Naive thymus-derived CD4-positive, alpha-beta T cell (primary cell): Measurements from ENCODE around the gene CPXM2. TPM values are rescaled to one million over a fixed set of nuclear protein-coding genes. Genes with fewer than 3 reads are reported as not detected.

Experiments used
- ATAC-seq: fragments of 150-1000 bp; cut with Tn5 transposase; 2 replicates; pipeline ENCODE4 v1.10.0; 2021; ENCODE audit warnings: mild to moderate bottlenecking, moderate library complexity
- CTCF ChIA-PET: fragments of 350-600 bp; sonication (Branson Sonifier 250); formaldehyde crosslinking; loops from one replicate; lab custom pipeline; 2021; ENCODE audit warnings: antibody characterized with exemption; lab: Charles Lee
- POLR2A ChIA-PET: fragments of 350-600 bp; sonication (Branson Sonifier 250); formaldehyde crosslinking; loops from one replicate; lab custom pipeline; 2021; ENCODE audit warnings: antibody characterized with exemption, inconsistent platforms; lab: Charles Lee
- DNase-seq, 9 donors: peaks; one replicate each; pipeline versions ENCODE4 v3.0.0 to v3.0.0-alpha.2; 2020 to 2022; ENCODE audit warnings: mixed read lengths in 1 of 9
- H3K27ac ChIP-seq: one replicate; pipeline ENCODE4 v1.7.0; 2013; ENCODE audit warnings: mild to moderate bottlenecking, low read depth, low read length, moderate library complexity
- H3K27me3 ChIP-seq, 2 donors: one replicate each; pipeline ENCODE4 v1.7.0; 2013; ENCODE audit warnings: low read length in 2 of 2, mild to moderate bottlenecking in 2 of 2, moderate library complexity in 2 of 2; ENCODE audit not compliant: control insufficient read depth in 2 of 2, insufficient read depth in 2 of 2
- H3K36me3 ChIP-seq, 3 experiments: 1 replicate in 2 of 3; 2 replicates in 1 of 3; pipeline ENCODE4 v1.7.0; 2013; ENCODE audit warnings: low read length in 3 of 3, mild to moderate bottlenecking in 3 of 3, moderate library complexity in 1 of 3; ENCODE audit not compliant: insufficient read depth in 3 of 3, control insufficient read depth in 2 of 3
- H3K4me1 ChIP-seq, 2 donors: one replicate each; pipeline ENCODE4 v1.7.0; 2013; ENCODE audit warnings: low read length in 2 of 2, mild to moderate bottlenecking in 2 of 2, moderate library complexity in 1 of 2; ENCODE audit not compliant: control insufficient read depth in 2 of 2, insufficient read depth in 2 of 2
- H3K4me3 ChIP-seq: 2 replicates; pipeline ENCODE4 v1.7.0; 2013; ENCODE audit warnings: mild to moderate bottlenecking, low read length
- H3K9me3 ChIP-seq, 3 experiments: 1 replicate in 2 of 3; 2 replicates in 1 of 3; pipeline ENCODE4 v1.7.0; 2013; ENCODE audit warnings: low read length in 3 of 3; ENCODE audit not compliant: control insufficient read depth in 2 of 3
- H3K27ac Mint-ChIP-seq, 9 donors: one replicate each; pipeline ENCODE4 v1.8.0; 2020 to 2022; ENCODE audit warnings: mixed read lengths in 9 of 9, mild to moderate bottlenecking in 8 of 9, moderate library complexity in 5 of 9, inconsistent platforms in 2 of 9
- H3K27me3 Mint-ChIP-seq, 5 donors: one replicate each; pipeline ENCODE4 v1.8.0; 2021 to 2022; ENCODE audit warnings: mixed read lengths in 5 of 5, mild to moderate bottlenecking in 1 of 5
- H3K36me3 Mint-ChIP-seq, 5 donors: one replicate each; pipeline ENCODE4 v1.8.0; 2020 to 2022; ENCODE audit warnings: mixed read lengths in 5 of 5, mild to moderate bottlenecking in 3 of 5, inconsistent platforms in 1 of 5
- H3K4me1 Mint-ChIP-seq, 7 donors: one replicate each; pipeline ENCODE4 v1.8.0; 2020 to 2022; ENCODE audit warnings: mixed read lengths in 7 of 7, mild to moderate bottlenecking in 3 of 7, inconsistent platforms in 1 of 7
- H3K4me3 Mint-ChIP-seq, 10 donors: one replicate each; pipeline ENCODE4 v1.8.0; 2020 to 2022; ENCODE audit warnings: mild to moderate bottlenecking in 10 of 10, mixed read lengths in 10 of 10, moderate library complexity in 6 of 10, inconsistent platforms in 2 of 10
- H3K9me3 Mint-ChIP-seq, 11 donors: one replicate each; pipeline ENCODE4 v1.8.0; 2020 to 2022; ENCODE audit warnings: mixed read lengths in 11 of 11, mild to moderate bottlenecking in 4 of 11, inconsistent platforms in 1 of 11, moderate library complexity in 1 of 11
- intact Hi-C, 2 donors: fragments of 100-400 bp; cut with micrococcal nuclease; formaldehyde crosslinking; loops; one replicate each; pipeline ENCODE4 v1.15.1; 2023
- polyA plus RNA-seq, 2 donors: library from polyadenylated mRNA; unstranded; fragments of 300-500 nt; fragmentation: Illumina TruSeq; gene quantifications; one replicate each; pipeline ENCODE4 v1.2.3, GENCODE V29; 2021
- total RNA-seq, 6 experiments: library from RNA in 5 of 6; stranded (reverse) in 5 of 6; gene quantifications; 1 replicate in 5 of 6; 2 replicates in 1 of 6; pipeline ENCODE4 v1.2.3 and lab custom pipeline; 2021 to 2026

Gene CPXM2
- total and polyA plus RNA-seq, 7 experiments from 2014 or later = not detected

DNA sequence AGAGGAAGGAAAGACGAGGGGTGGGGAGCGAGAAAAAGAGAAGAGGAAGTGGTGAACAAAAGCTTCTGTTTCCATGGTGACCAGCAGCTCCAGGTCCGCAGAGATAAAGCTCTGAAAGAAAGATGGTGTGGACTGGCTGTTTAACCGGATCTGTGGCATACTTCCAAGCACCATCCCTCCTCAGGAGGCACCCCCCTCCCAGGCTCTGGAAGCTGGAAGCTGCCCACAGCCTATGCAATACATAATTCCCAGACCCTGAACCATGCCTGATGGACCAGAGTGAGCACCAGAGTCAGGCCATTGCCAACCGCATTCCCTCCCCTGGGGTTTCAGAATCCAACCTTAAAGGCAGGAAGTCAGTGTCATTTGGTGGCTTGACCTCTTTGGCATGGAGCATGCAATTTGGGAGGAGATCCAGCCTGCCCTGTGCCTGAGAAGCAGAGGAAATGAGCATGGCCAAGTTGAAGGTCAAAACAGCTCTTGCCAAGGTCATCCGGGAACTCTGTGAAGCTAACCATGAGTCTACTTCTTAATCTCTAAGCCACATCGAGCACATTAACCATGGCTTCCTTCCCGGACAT lies 22.2 kb upstream of the CPXM2 start:
- peaks cover 4 to 62% (median 51%) of the 10 kb centered on the region in 5 donors for H3K27me3 Mint-ChIP-seq
- no peak overlapping the region for H3K27ac Mint-ChIP-seq
- Histone ChIP-seq H3K4me1 (no peaks in the 10 kb centered on the region), H3K36me3 (no peaks in the 10 kb centered on the region), H3K9me3 (no peaks in the 10 kb centered on the region), H3K27ac (no peak overlapping the region), H3K27me3 (no peaks in the 10 kb centered on the region), H3K4me3 (no peak overlapping the region)
- POLR2A ChIA-PET = no interaction called here
- DNase-seq (no peak), ATAC-seq (no peak)
- H3K9me3 Mint-ChIP-seq = peaks cover 0 to 34% (median 4%) of the 10 kb centered on the region in 11 donors
- peaks cover 0 to 22% (median 5%) of the 10 kb centered on the region in 7 donors for H3K4me1 Mint-ChIP-seq
- peak overlapping the region in 1 of 10 donors; percentile 1 for H3K4me3 Mint-ChIP-seq
- CTCF ChIA-PET = interaction anchor here (0.7 kb wide), 1 partner anchor 10 kb away, joined by 3 read pairs; no protein-coding TSS in a partner anchor
- intact Hi-C loops = no loop called here
- peaks cover 0 to 3% (median 0%) of the 10 kb centered on the region in 5 donors for H3K36me3 Mint-ChIP-seq

GRCh38 chr10:123912871-123913270 lies 21.3 kb upstream of the CPXM2 start:
- Histone ChIP-seq H3K4me3 (no peak overlapping the region), H3K9me3 (no peaks in the 10 kb centered on the region), H3K27ac (no peak overlapping the region), H3K27me3 (no peaks in the 10 kb centered on the region), H3K4me1 (no peaks in the 10 kb centered on the region), H3K36me3 (no peaks in the 10 kb centered on the region)
- intact Hi-C loops = no loop called here
- peaks cover 0 to 29% (median 2%) of the 10 kb centered on the region in 11 donors for H3K9me3 Mint-ChIP-seq
- ATAC-seq (no peak), DNase-seq (no peak)
- peaks cover 4 to 70% (median 53%) of the 10 kb centered on the region in 5 donors for H3K27me3 Mint-ChIP-seq
- CTCF ChIA-PET = no interaction called here
- no peak overlapping the region for H3K4me3 Mint-ChIP-seq
- peaks cover 0 to 3% (median 0%) of the 10 kb centered on the region in 5 donors for H3K36me3 Mint-ChIP-seq
- H3K4me1 Mint-ChIP-seq = peaks cover 0 to 22% (median 5%) of the 10 kb centered on the region in 7 donors
- POLR2A ChIA-PET = no interaction called here
- no peak overlapping the region for H3K27ac Mint-ChIP-seq

DNA sequence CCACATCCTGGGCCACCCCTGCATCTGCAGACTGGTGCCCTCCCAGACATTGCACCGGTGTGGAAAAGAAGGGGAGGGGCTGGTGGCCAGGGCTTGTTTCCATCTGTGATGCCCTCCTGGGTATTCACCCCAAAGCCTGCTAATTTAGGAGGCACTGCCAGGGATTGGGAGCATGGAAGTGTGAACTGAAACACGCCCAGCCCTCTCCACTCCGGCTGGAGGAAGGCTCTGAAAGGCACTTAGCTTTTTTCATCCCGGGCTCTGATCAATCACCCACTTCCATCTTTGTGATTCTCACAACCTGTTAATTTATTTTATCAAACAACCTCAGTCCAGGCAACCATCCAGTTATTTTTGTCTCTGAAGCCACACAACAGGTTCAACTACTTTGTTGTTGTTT lies 20.9 kb upstream of the CPXM2 start:
- CTCF ChIA-PET = no interaction called here
- ATAC-seq (no peak), DNase-seq (no peak)
- Mint-ChIP-seq H3K9me3 (peaks cover 0 to 25% (median 2%) of the 10 kb centered on the region in 11 donors), H3K27me3 (peaks cover 4 to 71% (median 54%) of the 10 kb centered on the region in 5 donors), H3K4me3 (no peak overlapping the region), H3K27ac (no peak overlapping the region), H3K36me3 (peaks cover 0 to 3% (median 0%) of the 10 kb centered on the region in 5 donors), H3K4me1 (peaks cover 0 to 22% (median 5%) of the 10 kb centered on the region in 7 donors)
- POLR2A ChIA-PET = no interaction called here
- no peaks in the 10 kb centered on the region for H3K27me3 ChIP-seq
- no peak overlapping the region for H3K27ac ChIP-seq
- intact Hi-C loops = no loop called here
- H3K36me3 ChIP-seq = no peaks in the 10 kb centered on the region
- H3K4me3 ChIP-seq = no peak overlapping the region
- no peaks in the 10 kb centered on the region for H3K9me3 ChIP-seq
- no peaks in the 10 kb centered on the region for H3K4me1 ChIP-seq

- CTCF ChIA-PET = no interaction called here
- no peaks in the 10 kb centered on the region for H3K27me3 ChIP-seq
- intact Hi-C loops = no loop called here
- POLR2A ChIA-PET = no interaction called here
- no peaks in the 10 kb centered on the region for H3K36me3 ChIP-seq
- ATAC-seq (no peak), DNase-seq (no peak)
- H3K9me3 Mint-ChIP-seq = peaks cover 0 to 20% (median 2%) of the 10 kb centered on the region in 11 donors
- no peak overlapping the region for H3K27ac Mint-ChIP-seq
- no peaks in the 10 kb centered on the region for H3K9me3 ChIP-seq
- H3K36me3 Mint-ChIP-seq = peaks cover 0 to 3% (median 0%) of the 10 kb centered on the region in 5 donors
- no peaks in the 10 kb centered on the region for H3K4me1 ChIP-seq
- no peak overlapping the region for H3K27ac ChIP-seq
- H3K4me1 Mint-ChIP-seq = peaks cover 0 to 22% (median 5%) of the 10 kb centered on the region in 7 donors
- H3K4me3 ChIP-seq = no peak overlapping the region
- H3K27me3 Mint-ChIP-seq = peaks cover 4 to 71% (median 50%) of the 10 kb centered on the region in 5 donors
- no peak overlapping the region for H3K4me3 Mint-ChIP-seq
These were observed 20.3 kb upstream of the CPXM2 start for GRCh38 chr10:123911866-123912265.

GRCh38 chr10:123909866-123910265 lies 18.3 kb upstream of the CPXM2 start:
- H3K27ac Mint-ChIP-seq = no peak overlapping the region
- peaks cover 0 to 19% (median 5%) of the 10 kb centered on the region in 7 donors for H3K4me1 Mint-ChIP-seq
- ChIA-PET POLR2A (no interaction called here), CTCF (no interaction called here)
- H3K36me3 Mint-ChIP-seq = peaks cover 0 to 3% (median 0%) of the 10 kb centered on the region in 5 donors
- no peak overlapping the region for H3K27ac ChIP-seq
- intact Hi-C loops = no loop called here
- peaks cover 4 to 72% (median 51%) of the 10 kb centered on the region in 5 donors for H3K27me3 Mint-ChIP-seq
- no peak overlapping the region for H3K4me3 ChIP-seq
- no peaks in the 10 kb centered on the region for H3K9me3 ChIP-seq
- H3K4me1 ChIP-seq = no peaks in the 10 kb centered on the region
- no peak for DNase-seq
- H3K9me3 Mint-ChIP-seq = peaks cover 0 to 14% (median 0%) of the 10 kb centered on the region in 11 donors
- H3K4me3 Mint-ChIP-seq = no peak overlapping the region
- H3K36me3 ChIP-seq = no peaks in the 10 kb centered on the region
- ATAC-seq = no peak
- no peaks in the 10 kb centered on the region for H3K27me3 ChIP-seq

DNA sequence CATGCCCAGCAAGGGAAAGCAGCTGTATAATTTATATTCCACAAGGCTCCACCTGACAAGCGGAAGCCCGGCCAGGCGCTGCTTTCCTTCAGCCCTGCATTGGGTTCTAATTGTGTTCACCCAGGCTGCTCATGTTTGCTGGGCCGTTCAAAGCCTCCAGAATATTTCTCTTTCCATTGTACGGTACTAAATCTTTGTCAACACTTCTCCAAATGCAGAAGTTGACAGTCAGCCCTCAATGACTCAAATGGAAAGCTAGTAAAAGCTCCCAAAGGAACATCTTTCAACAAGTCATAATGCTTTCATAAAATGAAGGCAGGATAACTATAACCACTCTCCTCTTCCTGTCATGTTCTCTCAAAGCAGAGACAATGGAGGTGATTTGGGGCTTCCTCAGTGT lies 17.8 kb upstream of the CPXM2 start:
- DNase-seq (no peak), ATAC-seq (no peak)
- no peaks in the 10 kb centered on the region for H3K36me3 ChIP-seq
- no peak overlapping the region for H3K27ac Mint-ChIP-seq
- peaks cover 0 to 15% (median 5%) of the 10 kb centered on the region in 7 donors for H3K4me1 Mint-ChIP-seq
- intact Hi-C loops = no loop called here
- H3K4me3 ChIP-seq = no peak overlapping the region
- peaks cover 0 to 10% (median 0%) of the 10 kb centered on the region in 11 donors for H3K9me3 Mint-ChIP-seq
- no peak overlapping the region for H3K27ac ChIP-seq
- H3K36me3 Mint-ChIP-seq = peaks cover 0 to 3% (median 0%) of the 10 kb centered on the region in 5 donors
- H3K27me3 ChIP-seq = no peaks in the 10 kb centered on the region
- peaks cover 4 to 68% (median 51%) of the 10 kb centered on the region in 5 donors for H3K27me3 Mint-ChIP-seq
- ChIA-PET POLR2A (no interaction called here), CTCF (no interaction called here)
- H3K9me3 ChIP-seq = no peaks in the 10 kb centered on the region
- no peaks in the 10 kb centered on the region for H3K4me1 ChIP-seq
- H3K4me3 Mint-ChIP-seq = no peak overlapping the region

GRCh38 chr10:123908379-123908778 lies 16.8 kb upstream of the CPXM2 start:
- Histone ChIP-seq H3K36me3 (no peaks in the 10 kb centered on the region), H3K4me1 (no peaks in the 10 kb centered on the region), H3K4me3 (no peak overlapping the region), H3K9me3 (no peaks in the 10 kb centered on the region), H3K27ac (no peak overlapping the region), H3K27me3 (no peaks in the 10 kb centered on the region)
- peaks cover 4 to 59% (median 42%) of the 10 kb centered on the region in 5 donors for H3K27me3 Mint-ChIP-seq
- DNase-seq (no peak), ATAC-seq (no peak)
- POLR2A ChIA-PET = interaction anchor here (0.7 kb wide), 1 partner anchor 97 kb away, joined by 3 read pairs; no protein-coding TSS in a partner anchor
- CTCF ChIA-PET = no interaction called here
- no peak overlapping the region for H3K27ac Mint-ChIP-seq
- H3K4me3 Mint-ChIP-seq = no peak overlapping the region
- intact Hi-C loops = no loop called here
- peaks cover 0 to 10% (median 0%) of the 10 kb centered on the region in 11 donors for H3K9me3 Mint-ChIP-seq
- H3K36me3 Mint-ChIP-seq = peaks cover 0 to 3% (median 0%) of the 10 kb centered on the region in 5 donors
- peaks cover 0 to 9% (median 2%) of the 10 kb centered on the region in 7 donors for H3K4me1 Mint-ChIP-seq
